ENCODE measurements around the gene FHIT.

DNA sequence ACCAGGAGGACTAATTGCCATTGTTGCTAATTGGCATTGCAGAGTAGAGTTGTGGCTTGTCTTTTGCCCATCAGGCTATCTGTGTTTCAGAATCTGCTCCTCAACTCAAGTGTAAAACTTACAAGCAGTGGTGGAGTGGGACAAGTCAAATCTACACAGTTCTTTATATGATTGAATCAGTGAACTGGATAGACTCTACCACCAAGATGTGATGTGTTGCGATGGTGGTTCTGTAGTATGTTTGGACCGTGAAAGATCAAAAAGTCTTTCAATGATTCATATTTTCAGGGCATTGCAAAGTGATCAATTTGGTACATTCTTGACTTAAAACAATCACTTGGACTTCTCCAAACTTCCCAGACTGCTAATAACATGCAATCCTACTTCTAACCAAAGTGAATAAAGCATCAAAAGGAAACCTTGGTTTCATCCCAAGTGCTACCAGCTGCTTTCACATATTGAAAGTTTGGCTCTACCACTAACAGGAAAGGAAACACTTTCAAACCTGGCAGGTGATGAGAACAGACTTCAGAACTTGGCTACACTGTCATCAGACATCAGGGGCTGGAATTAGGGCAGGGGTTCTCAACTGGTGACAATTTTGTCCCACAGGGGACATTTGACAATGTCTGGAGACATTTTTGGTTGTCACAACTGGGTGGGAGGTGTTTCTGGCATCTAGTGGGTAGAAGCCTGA is 1356.7 kb downstream of the FHIT start:
- no peak for TF ChIP-seq CTCF (conservative IDR thresholded peaks at IDR 0.05)
- no peak for TF ChIP-seq EZH2 (IDR thresholded peaks at IDR 0.05; ENCODE audit: low read depth)

Data from PC-9 (cell line).